ENCODE data around the gene CD93.

CD93 gene

DNA sequence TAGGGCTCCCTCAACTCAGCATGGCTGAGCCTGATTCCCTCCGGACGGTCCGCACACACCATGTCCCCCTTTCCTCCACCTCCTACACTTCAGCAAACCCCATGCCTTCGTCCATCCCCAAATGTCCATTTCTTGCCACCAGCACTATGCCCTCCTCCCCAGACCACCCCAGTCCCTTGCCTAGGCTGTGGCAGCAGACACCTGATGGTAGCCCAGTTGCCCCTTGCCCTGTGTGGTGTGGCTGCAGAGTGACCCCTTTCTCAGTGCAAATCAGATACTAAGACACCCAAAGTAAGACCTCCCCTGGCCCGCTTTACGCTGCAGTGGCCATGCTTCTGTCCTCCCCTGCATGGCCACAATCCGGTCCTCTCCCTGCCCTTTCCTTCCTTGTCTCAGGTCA lies 34.1 kb upstream of the CD93 start:
- DNase-seq (ENCODE audit: low spot score) = no peak

DNA sequence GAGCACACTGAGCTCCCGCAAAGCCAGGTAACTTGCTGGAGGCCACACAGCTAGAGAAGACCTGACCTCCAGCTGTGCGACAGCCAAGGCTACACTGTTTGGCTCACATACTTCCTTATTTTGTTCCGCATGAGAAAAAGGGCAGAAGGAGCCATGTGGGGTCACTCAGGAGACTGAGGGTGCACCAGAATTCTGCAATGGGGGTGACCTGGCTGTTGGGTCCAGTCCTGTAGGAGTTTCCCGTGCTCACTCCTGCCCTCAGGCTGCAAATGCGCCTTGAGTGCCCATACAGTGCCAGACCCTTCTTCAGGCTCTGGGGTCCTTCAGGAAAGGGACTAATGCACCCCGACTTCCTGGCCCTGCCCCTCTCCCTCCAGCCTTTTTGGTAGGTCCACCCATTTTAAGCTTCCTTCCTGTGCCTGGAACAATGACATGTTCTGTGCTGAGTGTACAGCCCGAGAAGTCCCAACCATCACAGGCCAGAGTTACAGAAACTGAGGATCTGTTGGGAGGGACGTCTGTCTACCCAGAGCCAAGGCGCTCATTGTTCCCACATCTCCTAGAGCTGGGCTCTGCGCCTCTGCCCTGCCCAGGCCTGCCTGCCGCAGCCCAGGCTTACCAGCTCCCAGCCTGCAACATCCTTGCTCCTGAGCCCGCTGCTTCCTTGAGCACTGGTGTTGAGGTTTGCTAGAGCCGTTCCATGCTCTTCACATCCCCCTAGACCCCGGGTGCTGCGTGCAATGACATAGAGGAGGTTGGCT lies 33.5 kb upstream of the CD93 start:
- DNase-seq (ENCODE audit: low spot score) = no peak

GRCh38 chr20:23118766-23119165 lies 32.6 kb upstream of the CD93 start:
- DNase-seq (ENCODE audit: low spot score) = no peak

GRCh38 chr20:23118144-23118543 lies 32.0 kb upstream of the CD93 start:
- DNase-seq (ENCODE audit: low spot score) = no peak

DNA sequence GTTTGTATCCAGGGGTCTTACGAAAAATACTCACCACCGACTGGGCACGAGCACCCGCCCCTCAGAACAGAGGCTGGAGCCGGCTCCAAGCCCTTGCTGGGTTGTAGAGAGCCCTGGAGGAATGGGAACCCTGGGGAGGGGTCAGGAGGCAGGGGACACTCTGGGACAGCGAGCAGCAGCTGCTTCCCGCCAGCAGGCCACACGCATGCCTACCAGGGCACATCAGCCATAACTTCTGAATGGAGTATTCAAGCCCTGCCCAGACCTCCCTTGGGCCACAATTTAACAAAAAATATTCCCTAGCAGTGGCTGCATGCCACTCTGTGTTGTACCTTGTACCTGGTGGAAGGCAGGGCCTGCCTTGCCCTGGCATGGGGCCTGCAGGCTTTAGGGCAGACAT lies 31.6 kb upstream of the CD93 start:
- DNase-seq (ENCODE audit: low spot score) = no peak

GRCh38 chr20:23116311-23117089 lies 30.4 kb upstream of the CD93 start:
- peak; percentile 30 for DNase-seq (ENCODE audit: low spot score)

DNA sequence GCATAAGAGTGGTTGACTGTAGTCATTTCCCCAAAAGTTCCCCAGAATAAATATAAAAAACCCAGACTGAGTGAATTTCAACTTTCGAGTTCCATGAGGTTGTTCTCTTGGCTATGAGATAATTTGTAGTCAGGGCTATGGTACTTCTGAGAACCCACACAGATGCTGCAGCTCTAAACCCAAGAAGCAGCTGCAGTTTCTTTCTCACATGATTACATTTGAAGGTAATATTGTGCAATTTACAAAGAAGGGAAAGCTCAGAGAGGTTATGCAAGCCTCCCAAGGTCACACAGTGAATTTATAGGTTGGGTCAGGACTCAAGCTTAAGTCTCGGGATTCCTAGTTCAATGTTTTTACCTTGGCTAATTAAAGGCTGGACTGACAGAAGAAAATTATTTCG lies 29.7 kb upstream of the CD93 start:
- no peak for DNase-seq (ENCODE audit: low spot score)

DNA sequence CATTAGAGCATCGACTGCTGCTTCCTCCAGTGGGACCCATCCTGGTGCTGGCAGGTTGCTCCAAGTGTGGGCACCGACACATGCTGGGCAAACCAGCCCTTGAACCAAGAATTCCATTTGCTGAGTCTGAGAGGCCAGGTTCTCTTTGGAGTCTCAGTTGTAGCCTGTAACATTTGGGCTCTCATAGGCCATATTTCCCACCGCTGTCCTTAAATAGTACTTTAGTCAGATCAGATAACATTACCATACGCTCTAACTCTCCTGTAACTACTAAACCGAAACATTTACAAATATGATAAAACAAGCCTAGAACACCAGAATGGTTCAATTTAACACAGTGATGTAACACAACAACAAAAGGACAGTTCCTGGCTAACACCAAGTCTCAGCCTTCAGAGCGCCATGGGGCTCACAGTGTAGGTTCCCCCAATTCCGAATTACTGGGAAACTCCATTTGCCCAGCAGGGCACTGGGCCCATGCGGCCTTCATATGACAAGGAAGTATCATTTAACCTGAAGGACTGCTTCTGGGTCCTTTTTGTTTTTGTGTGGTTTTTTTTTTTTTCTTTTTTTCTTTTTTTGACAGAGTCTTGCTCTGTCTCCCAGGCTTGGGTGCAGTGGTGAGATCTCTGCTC lies 28.4 kb upstream of the CD93 start:
- no peak for DNase-seq (ENCODE audit: low spot score)

DNA sequence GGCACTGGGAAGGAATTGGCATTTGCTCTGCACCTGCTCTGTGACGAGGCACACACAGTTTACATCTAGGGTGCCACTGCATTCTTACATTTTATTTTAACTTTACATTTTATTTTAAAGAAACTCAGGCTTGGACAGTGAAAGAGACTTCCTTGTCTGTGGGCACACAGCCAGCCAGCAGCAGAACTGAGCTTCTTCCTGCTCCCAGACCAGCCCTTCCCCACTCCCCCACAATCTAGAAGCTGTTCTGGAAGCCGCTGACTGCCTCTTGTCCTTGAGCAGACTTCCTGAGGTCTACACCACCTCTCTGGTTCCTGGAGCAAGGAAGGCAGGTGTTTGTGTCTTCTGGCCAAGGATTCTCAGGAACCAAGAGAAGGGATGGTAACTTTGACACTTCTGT lies 27.9 kb upstream of the CD93 start:
- DNase-seq (ENCODE audit: low spot score) = no peak

DNA sequence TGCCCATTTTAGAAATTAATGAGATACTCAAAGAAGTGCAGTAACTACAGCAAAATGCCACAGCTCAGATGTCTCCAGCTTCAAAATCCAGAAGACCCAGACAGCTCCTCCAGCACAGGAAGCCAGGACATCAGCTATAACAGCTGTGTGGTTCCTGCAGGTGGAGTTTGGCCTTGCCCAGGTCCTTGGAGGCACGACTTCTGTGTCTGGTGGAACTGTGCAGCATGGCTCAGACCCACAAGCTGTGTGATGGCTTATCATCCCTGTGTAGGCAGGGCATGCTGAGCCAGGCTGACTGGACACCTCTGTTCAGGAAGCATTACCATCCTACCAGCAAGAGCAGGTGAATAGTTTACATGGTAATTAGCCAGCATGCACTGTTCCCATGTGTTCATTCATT lies 26.5 kb upstream of the CD93 start:
- no peak for DNase-seq (ENCODE audit: low spot score)

DNA sequence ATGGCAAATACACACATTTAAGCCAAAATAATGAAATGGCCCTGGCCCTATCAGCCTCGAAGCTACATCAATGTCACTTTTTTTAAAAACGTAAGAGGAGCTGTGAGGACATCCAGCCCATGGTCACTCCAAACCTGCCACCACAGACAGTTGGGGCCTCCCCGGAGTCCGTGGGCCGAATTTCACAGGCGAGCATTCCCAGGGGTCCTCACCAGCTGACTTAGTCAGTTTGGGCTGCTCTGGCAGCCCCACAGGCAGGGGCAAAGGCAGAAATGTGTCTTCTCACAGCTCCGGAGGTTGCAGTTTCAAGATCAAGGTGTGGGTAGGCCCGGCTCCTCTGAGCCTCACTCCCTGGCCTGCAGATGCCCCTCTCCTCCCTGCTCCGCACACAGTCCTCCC lies 25.8 kb upstream of the CD93 start:
- DNase-seq (ENCODE audit: low spot score) = no peak

GRCh38 chr20:23111307-23111943 lies 25.3 kb upstream of the CD93 start:
- no peak for DNase-seq (ENCODE audit: low spot score)

DNA sequence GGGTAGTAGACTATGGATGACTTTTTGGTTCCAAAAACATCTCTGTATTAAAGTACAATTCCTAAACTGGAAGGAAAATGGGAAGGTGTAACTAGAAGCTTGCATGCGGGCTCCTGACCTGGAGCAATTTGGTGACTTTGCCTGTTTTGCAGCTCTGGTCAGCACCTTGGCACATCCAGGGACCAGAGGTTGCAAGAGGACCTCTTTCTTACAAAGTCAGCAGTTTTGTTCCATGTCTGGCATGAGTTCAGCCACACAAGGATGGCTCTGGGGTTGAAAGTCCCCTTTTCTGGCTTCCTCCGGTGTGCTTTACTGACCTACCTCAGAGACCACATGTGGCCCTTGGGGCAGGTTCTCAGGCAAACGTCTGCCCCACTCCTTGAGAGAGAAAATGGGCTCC lies 22.7 kb upstream of the CD93 start:
- no peak for DNase-seq (ENCODE audit: low spot score)

DNA sequence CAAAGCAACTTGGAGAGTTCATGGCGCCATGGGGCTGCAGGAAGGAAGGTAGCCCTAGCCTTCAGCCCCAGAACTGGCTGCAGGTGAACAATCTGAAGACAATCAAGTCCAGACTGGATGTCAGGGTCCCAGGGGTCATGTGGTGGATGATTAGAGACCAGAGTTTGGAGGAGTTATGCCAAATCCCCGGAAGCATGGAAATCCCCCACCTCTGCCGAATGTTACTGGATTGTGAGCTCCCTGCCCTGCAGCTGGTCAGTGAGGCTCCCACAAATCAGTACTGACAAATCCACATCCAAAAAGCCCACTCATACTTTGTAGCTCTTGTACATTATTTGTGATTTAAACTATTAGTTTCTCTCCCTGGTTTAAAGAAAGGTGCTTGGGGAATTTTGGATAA lies 21.3 kb upstream of the CD93 start:
- no peak for DNase-seq (ENCODE audit: low spot score)

DNA sequence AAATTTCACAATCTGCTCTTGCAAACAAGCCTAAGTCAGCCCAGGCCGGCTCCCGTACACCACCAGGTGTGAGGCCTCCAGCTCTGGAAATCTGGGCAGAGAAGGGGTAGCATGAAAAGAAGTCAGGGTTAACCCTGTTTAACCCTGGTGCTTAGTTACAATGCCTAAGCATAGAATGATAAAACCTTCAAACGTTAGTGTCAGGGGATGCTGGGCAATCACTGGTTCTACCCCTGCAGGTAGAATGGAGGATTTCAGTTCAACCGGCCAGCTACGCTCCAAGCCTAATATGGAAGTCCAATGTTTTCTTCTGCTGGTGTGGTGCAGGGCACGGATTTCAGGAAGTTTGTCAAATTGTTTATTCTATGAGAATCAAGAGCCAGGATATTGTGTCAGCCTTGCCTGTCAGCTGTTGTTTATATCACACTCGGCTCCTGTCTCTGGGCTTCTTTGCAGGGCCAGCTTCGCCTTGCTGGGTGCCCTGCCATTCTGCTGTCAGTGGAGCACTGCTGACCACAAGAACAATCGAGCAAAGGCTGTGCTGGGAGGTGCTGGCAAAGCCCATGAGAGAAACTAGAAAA lies 20.2 kb upstream of the CD93 start:
- DNase-seq (ENCODE audit: low spot score) = no peak

DNA sequence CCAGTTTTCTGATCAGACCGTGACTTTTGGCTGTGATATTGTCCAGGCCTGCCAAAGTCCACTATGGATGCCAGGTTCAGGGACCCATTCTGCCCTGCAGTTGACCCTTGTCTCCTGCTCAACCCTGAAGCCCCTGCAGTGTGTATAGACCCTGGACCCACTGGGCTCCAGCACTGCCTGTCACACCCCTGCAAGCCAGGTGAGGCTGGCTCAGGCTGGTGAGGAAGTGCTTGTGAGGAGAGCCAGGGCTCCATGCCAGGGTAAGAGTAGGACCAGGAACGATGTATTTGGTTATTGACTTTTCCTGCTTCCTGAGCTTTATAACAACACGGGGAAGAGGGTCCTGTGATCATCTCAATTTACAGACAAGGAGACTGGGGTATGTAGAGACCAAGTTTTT lies 19.1 kb upstream of the CD93 start:
- no peak for DNase-seq (ENCODE audit: low spot score)

DNA sequence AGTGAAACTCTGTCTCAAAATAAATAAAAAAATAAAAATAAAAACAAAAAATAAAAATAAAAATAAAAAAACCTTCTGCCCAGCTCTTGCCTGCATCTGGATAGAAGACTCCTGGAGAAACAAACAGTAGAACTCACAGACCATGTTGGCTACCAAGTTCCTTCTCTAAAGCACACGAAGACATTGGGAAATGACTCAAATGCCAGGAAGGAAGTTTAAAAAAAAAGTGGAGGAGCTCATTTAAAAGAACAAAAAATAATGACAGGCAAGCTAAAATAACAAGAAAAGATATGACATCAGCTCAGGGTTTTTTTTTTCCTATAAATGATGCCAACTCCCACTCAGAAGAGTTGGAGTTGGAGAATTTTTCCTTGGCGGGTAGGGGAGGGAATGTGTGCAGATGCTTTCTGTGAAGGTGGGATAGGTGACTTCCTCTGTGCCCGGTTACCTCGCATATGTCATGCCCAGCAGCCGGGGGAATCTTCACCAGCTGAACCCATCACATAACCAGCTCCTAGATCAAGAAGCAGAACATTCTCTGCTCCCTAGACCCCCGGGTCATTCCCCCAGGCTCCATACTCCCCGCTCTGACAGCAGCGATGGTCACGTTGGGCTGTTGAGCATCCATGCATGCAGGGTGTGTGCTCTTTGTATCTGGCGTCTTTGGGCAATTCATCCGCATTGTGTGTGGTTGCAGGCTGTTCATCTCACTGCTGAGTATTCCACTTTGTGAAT lies 17.3 kb upstream of the CD93 start:
- no peak for DNase-seq (ENCODE audit: low spot score)

- no peak for DNase-seq (ENCODE audit: low spot score)
Measured at GRCh38 chr20:23101696-23102406, 15.7 kb upstream of the CD93 start.

DNA sequence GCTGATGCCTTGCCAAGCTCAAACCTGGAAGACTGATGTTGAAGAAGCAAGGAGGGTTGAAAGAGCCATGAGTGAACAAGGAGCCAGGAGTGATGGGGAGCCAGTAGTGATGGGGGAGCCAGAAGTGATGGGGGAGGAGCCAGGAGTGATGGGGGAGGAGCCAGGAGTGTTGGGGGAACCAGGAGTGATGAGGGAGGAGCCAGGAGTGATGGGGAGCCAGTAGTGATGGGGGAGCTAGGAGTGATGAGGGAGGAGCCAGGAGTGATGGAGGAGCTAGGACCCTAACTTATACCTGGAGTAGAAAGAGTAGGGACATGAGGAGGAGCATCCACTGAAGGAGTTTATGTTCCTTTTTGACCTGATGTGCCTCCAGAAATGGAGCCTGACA lies 14.6 kb upstream of the CD93 start:
- no peak for DNase-seq (ENCODE audit: low spot score)

- no peak for DNase-seq (ENCODE audit: low spot score)
Measured at GRCh38 chr20:23099791-23100719, 13.9 kb upstream of the CD93 start.
